Testis (tissue), 2 donors: ENCODE results near the gene HMCN2.

Source experiments
- POLR2A ChIP-seq: fragments of 450-650 bp; IDR thresholded peaks from one replicate; pipeline ENCODE4 v1.6.1; 2017; ENCODE audit warnings: antibody characterized with exemption, mild to moderate bottlenecking, moderate library complexity
- TF ChIP-seq, protein P1 (sequence below), 3 experiments: fragments of 450-650 bp in 2 of 3; fragments of 200-600 bp in 1 of 3; sonication (generic) in 1 of 3; IDR thresholded peaks; one replicate each; pipeline ENCODE4 v1.5.1; 2016 to 2019; ENCODE audit warnings: antibody characterized with exemption in 3 of 3, mild to moderate bottlenecking in 2 of 3, moderate library complexity in 1 of 3

- TF ChIP-seq POLR2A, result no peak
- TF ChIP-seq, protein P1, sequence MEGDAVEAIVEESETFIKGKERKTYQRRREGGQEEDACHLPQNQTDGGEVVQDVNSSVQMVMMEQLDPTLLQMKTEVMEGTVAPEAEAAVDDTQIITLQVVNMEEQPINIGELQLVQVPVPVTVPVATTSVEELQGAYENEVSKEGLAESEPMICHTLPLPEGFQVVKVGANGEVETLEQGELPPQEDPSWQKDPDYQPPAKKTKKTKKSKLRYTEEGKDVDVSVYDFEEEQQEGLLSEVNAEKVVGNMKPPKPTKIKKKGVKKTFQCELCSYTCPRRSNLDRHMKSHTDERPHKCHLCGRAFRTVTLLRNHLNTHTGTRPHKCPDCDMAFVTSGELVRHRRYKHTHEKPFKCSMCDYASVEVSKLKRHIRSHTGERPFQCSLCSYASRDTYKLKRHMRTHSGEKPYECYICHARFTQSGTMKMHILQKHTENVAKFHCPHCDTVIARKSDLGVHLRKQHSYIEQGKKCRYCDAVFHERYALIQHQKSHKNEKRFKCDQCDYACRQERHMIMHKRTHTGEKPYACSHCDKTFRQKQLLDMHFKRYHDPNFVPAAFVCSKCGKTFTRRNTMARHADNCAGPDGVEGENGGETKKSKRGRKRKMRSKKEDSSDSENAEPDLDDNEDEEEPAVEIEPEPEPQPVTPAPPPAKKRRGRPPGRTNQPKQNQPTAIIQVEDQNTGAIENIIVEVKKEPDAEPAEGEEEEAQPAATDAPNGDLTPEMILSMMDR (IDR thresholded peaks at IDR 0.05), result no peak
Observed at GRCh38 chr9:130462685-130463540, 197.4 kb downstream of the HMCN2 start.
